ENCODE data around the gene TANGO6. TPM values are rescaled to one million over a fixed set of nuclear protein-coding genes. Genes with fewer than 3 reads are reported as not detected.

Gene TANGO6
- total and polyA plus RNA-seq, 2 of the 8 experiments (the other 6 are each of a cell fraction or from before 2014, with no cell fraction given), result 5.0 to 19.5 TPM

DNA sequence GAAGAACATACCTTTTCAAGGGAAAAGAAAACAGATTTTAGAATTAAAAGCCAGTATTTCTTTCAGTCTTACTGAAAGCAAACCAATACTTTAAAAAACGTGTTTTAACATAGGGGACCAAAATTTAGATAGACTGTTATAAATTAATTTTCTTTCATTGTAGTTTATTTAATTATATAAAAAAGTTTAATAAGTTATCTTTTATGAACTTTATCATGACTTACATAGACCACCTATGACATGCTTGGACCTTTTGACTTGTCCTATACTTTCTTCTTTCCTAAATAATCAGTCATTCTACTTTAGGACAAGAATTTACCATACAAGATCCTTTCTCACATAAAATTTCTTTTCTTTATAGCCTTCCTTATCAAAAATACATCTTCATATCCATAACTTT, 160.2 kb downstream of the TANGO6 start (continued):
- TF ChIP-seq, protein P1, sequence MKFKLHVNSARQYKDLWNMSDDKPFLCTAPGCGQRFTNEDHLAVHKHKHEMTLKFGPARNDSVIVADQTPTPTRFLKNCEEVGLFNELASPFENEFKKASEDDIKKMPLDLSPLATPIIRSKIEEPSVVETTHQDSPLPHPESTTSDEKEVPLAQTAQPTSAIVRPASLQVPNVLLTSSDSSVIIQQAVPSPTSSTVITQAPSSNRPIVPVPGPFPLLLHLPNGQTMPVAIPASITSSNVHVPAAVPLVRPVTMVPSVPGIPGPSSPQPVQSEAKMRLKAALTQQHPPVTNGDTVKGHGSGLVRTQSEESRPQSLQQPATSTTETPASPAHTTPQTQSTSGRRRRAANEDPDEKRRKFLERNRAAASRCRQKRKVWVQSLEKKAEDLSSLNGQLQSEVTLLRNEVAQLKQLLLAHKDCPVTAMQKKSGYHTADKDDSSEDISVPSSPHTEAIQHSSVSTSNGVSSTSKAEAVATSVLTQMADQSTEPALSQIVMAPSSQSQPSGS (IDR thresholded peaks at IDR 0.05; ENCODE audit: low read length), result no peak
- TF ChIP-seq EGR1 (IDR thresholded peaks at IDR 0.05; ENCODE audit: borderline replicate concordance, low read depth, low read length), result no peak
